A549 (cell line): Measurements from ENCODE around the gene UMAD1. TPM values are rescaled to one million over a fixed set of nuclear protein-coding genes. Genes with fewer than 3 reads are reported as not detected.
"Not testable (repeated sequence)": the region's sequence is repeated elsewhere in the genome, so short reads cannot be mapped to it uniquely, and the experiment has no call there.

Source experiments
- ATAC-seq, 2 experiments: fragments of 200-7000 bp in 1 of 2; fragments of >200 bp in 1 of 2; cut with Nextera tagmentation in 1 of 2; cut with Tn5 transposase in 1 of 2; 3 replicates each; pipeline versions ENCODE4 v1.8.0 to v1.9.1; 2018 to 2020; ENCODE audit warnings: mild to moderate bottlenecking in 1 of 2, moderate library complexity in 1 of 2
- CTCF ChIA-PET: fragments of 300-600 bp; sonication (Branson Sonifier 250); formaldehyde crosslinking; extraction: SDS; loops from one replicate; lab custom pipeline; 2021; ENCODE audit warnings: antibody characterized with exemption, inconsistent platforms; lab: Yijun Ruan, JAX
- POLR2A ChIA-PET: fragments of 350-600 bp; formaldehyde crosslinking; extraction: SDS; loops from one replicate; lab custom pipeline; 2021; ENCODE audit warnings: antibody characterized with exemption, inconsistent platforms; lab: Yijun Ruan, JAX
- DNase-seq, 2 experiments: peaks; one replicate each; pipeline versions ENCODE4 v3.0.0 to v3.0.0-alpha.2; 2011 to 2016; ENCODE audit warnings: low read depth in 1 of 2, low spot score in 1 of 2
- FAIRE-seq: peaks from 2 replicates; lab custom pipeline; 2011; peaks lifted over from hg19 to GRCh38; lab: Jason Lieb, UNC
- H3K27ac ChIP-seq, 2 experiments: fragments of >200 bp; sonication (Bioruptor Twin); formaldehyde crosslinking; 3 replicates each; pipeline ENCODE4 v1.5.1; 2016 to 2017
- H3K4me1 ChIP-seq: fragments of >200 bp; sonication (Bioruptor Twin); formaldehyde crosslinking; 3 replicates; pipeline ENCODE4 v1.6.1; 2016
- H3K4me2 ChIP-seq: fragments of >200 bp; sonication (Bioruptor Twin); formaldehyde crosslinking; 3 replicates; pipeline ENCODE4 v1.6.1; 2016
- H3K4me3 ChIP-seq: fragments of >200 bp; sonication (Bioruptor Twin); formaldehyde crosslinking; 3 replicates; pipeline ENCODE4 v1.5.1; 2016
- H3K9me3 ChIP-seq: fragments of >200 bp; sonication (Bioruptor Twin); formaldehyde crosslinking; 3 replicates; pipeline ENCODE4 v1.6.1; 2016
- CEBPB ChIP-seq, 2 experiments: fragments of >200 bp in 1 of 2; sonication (Bioruptor Twin) in 1 of 2; formaldehyde crosslinking in 1 of 2; IDR thresholded peaks; 2 replicates each; pipeline ENCODE4 v1.6.1; 2012 to 2016
- HDAC2 ChIP-seq: fragments of 200-600 bp; sonication (generic); IDR thresholded peaks from 2 replicates; pipeline ENCODE4 v1.6.1; 2016
- HOXA7 ChIP-seq: fragments of 250-450 bp; sonication (Bioruptor Pico); IDR thresholded peaks from 2 replicates; pipeline ENCODE4 v1.5.0; 2020; ENCODE audit warnings: mild to moderate bottlenecking, moderate library complexity
- HOXB13 ChIP-seq: fragments of 250-450 bp; sonication (Bioruptor Pico); IDR thresholded peaks from 2 replicates; pipeline ENCODE4 v1.5.0; 2020; ENCODE audit warnings: low read depth, mild to moderate bottlenecking, moderate library complexity
- HOXB5 ChIP-seq: fragments of 250-450 bp; sonication (Bioruptor Pico); IDR thresholded peaks from 2 replicates; pipeline ENCODE4 v1.5.0; 2020; ENCODE audit warnings: mild to moderate bottlenecking, moderate library complexity
- MAFK ChIP-seq: fragments of 450-650 bp; IDR thresholded peaks from 2 replicates; pipeline ENCODE4 v1.6.1; 2014; ENCODE audit not compliant: partially characterized antibody
- RAD21 ChIP-seq, 2 experiments: fragments of >200 bp in 1 of 2; sonication (Bioruptor Twin) in 1 of 2; formaldehyde crosslinking in 1 of 2; IDR thresholded peaks in 1 of 2; conservative IDR thresholded peaks in 1 of 2; 2 replicates in 1 of 2; 3 replicates in 1 of 2; pipeline ENCODE4 v1.6.1; 2012 to 2018; ENCODE audit warnings: inconsistent platforms in 1 of 2
- RFX5 ChIP-seq: fragments of 450-650 bp; IDR thresholded peaks from 2 replicates; pipeline ENCODE4 v1.7.1; 2014; ENCODE audit warnings: antibody characterized with exemption, mild to moderate bottlenecking, moderate library complexity
- RNF2 ChIP-seq: fragments of 200-600 bp; sonication (generic); IDR thresholded peaks from 2 replicates; pipeline ENCODE4 v1.6.1; 2016; ENCODE audit warnings: low read depth, mild to moderate bottlenecking, antibody characterized with exemption, moderate library complexity, borderline replicate concordance
- ZFP36 ChIP-seq: fragments of 450-650 bp; IDR thresholded peaks from 2 replicates; pipeline ENCODE4 v1.6.1; 2014; ENCODE audit warnings: borderline replicate concordance; ENCODE audit not compliant: partially characterized antibody
- WGBS: methylation state at CpG from one replicate; pipeline ENCODE4 v1.1.6; 2017; ENCODE audit errors: missing lambda C conversion rate; 5-methylcytosine and 5-hydroxymethylcytosine counted together
- polyA plus RNA-seq, 4 experiments: library from polyadenylated mRNA; depleted of rRNA in 3 of 4; stranded (reverse); fragments of >200 nt; fragmentation: RNase III in 1 of 4; extraction: RNeasy Plus Mini Kit Qiagen cat#74134 plus additional on column Dnase treatment in 1 of 4; gene quantifications; 2 replicates in 3 of 4; 3 replicates in 1 of 4; pipeline ENCODE4 v1.2.3, GENCODE V29; 2011 to 2017
- TF ChIP-seq, protein P1 (sequence below): fragments of 200-600 bp; sonication (generic); IDR thresholded peaks from 2 replicates; pipeline ENCODE4 v1.6.1; 2016; ENCODE audit warnings: antibody characterized with exemption, mild to moderate bottlenecking, moderate library complexity
- TF ChIP-seq, protein P2 (sequence below): fragments of 150-350 bp; IDR thresholded peaks from 2 replicates; pipeline ENCODE4 v1.6.1; 2014; ENCODE audit warnings: low read depth, mild to moderate bottlenecking, low read length
- TF ChIP-seq, protein P3 (sequence below): fragments of >200 bp; sonication (Bioruptor Twin); formaldehyde crosslinking; IDR thresholded peaks from 2 replicates; pipeline ENCODE4 v1.6.1; 2016

Gene UMAD1
- polyA plus RNA-seq, 2 of the 4 experiments (the other 2 are of a cell fraction) = 21.4 to 46.4 TPM

DNA sequence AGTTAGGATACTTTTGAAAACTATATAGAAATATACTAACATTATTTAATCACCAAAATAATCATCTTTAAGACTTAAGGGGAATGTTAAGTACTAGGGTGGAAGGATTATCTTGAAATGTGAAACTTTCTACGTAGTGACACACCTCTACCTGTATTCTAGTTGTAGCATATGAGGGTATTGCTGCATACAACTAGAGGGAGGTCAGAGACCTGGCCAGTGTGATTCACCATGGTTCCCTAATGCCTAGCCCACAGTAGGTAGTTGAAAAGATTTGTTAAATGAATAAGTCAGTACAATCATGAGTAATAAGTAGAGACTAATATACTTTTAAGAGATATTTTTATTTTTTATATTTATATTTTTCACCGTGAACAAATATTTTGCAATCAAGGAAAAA is 162.0 kb downstream of the UMAD1 start (continued):
- TF ChIP-seq, protein P1, sequence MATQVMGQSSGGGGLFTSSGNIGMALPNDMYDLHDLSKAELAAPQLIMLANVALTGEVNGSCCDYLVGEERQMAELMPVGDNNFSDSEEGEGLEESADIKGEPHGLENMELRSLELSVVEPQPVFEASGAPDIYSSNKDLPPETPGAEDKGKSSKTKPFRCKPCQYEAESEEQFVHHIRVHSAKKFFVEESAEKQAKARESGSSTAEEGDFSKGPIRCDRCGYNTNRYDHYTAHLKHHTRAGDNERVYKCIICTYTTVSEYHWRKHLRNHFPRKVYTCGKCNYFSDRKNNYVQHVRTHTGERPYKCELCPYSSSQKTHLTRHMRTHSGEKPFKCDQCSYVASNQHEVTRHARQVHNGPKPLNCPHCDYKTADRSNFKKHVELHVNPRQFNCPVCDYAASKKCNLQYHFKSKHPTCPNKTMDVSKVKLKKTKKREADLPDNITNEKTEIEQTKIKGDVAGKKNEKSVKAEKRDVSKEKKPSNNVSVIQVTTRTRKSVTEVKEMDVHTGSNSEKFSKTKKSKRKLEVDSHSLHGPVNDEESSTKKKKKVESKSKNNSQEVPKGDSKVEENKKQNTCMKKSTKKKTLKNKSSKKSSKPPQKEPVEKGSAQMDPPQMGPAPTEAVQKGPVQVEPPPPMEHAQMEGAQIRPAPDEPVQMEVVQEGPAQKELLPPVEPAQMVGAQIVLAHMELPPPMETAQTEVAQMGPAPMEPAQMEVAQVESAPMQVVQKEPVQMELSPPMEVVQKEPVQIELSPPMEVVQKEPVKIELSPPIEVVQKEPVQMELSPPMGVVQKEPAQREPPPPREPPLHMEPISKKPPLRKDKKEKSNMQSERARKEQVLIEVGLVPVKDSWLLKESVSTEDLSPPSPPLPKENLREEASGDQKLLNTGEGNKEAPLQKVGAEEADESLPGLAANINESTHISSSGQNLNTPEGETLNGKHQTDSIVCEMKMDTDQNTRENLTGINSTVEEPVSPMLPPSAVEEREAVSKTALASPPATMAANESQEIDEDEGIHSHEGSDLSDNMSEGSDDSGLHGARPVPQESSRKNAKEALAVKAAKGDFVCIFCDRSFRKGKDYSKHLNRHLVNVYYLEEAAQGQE = no peak
- TF ChIP-seq HOXB5 (CRISPR knock-in tag) (no peak), RNF2 (no peak), HOXA7 (CRISPR knock-in tag) (no peak)
- TF ChIP-seq, protein P2, sequence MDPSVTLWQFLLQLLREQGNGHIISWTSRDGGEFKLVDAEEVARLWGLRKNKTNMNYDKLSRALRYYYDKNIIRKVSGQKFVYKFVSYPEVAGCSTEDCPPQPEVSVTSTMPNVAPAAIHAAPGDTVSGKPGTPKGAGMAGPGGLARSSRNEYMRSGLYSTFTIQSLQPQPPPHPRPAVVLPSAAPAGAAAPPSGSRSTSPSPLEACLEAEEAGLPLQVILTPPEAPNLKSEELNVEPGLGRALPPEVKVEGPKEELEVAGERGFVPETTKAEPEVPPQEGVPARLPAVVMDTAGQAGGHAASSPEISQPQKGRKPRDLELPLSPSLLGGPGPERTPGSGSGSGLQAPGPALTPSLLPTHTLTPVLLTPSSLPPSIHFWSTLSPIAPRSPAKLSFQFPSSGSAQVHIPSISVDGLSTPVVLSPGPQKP = no peak

DNA sequence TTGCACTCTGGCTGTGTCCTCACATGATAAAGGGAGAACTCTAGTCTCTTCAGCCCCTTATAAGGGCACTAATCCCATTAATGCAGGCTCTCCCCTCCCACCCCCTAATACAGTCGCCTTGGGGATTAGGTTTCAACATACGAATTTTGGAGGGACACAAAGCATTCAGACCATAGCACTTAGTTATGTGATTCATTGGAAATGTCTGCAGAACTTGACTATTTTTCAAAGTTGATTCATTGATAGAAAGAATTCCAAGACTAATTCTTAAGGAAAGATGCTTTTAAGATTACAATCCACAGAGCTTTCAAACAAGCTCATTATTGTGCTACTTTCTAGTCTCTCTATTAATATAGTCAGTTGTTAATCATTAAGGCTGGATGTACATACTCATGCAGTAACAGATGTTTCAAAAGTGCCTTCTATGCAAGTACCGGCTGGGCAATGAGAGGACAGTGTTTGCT is 163.2 kb downstream of the UMAD1 start:
- DNase-seq (no peak), FAIRE-seq (no peak)
- Histone ChIP-seq H3K4me3 (no peak overlapping the region), H3K9me3 (no peaks in the 10 kb centered on the region)
- no peak for TF ChIP-seq HOXB13 (CRISPR knock-in tag)
- no peak for TF ChIP-seq RAD21 (conservative IDR thresholded peaks at IDR 0.05 in 1 of 2, IDR thresholded peaks at IDR 0.05 in 1 of 2)
- TF ChIP-seq, protein P3, sequence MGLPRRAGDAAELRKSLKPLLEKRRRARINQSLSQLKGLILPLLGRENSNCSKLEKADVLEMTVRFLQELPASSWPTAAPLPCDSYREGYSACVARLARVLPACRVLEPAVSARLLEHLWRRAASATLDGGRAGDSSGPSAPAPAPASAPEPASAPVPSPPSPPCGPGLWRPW = no peak
- no peak for TF ChIP-seq MAFK
- TF ChIP-seq ZFP36 = no peak
- TF ChIP-seq HDAC2 = no peak
- TF ChIP-seq, all 56 proteins: peak for 0
- peaks cover 45% of the 10 kb centered on the region for H3K4me1 ChIP-seq
- no peak overlapping the region for H3K27ac ChIP-seq
- 78% methylated on average over 3 of the region's 3 CpGs for WGBS
- CTCF ChIA-PET = interaction anchor here (0.9 kb wide), 1 partner anchor 24 kb away, joined by 3 read pairs; no protein-coding TSS in a partner anchor
- POLR2A ChIA-PET = no interaction called here
- no peak overlapping the region for H3K4me2 ChIP-seq
- no peak for ATAC-seq

DNA sequence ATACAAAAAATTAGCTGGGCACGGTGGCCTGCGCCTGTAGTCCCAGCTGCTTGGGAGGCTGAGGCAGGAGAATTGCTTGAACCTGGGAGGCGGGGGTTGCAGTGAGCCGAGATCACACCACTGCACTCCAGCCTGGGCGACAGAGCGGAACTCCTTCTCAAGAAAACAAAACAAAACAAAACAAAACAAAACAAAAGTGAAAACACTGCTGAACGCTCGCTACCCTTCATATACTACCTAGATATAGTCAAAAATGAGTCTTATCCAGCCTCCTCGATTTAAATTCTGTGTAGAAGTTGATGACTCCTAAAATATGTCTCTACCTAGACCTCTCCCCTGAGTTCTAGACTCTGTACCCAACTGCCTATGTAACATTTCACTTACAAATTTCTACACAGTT is 164.3 kb downstream of the UMAD1 start:
- H3K4me1 ChIP-seq = peaks cover 39% of the 10 kb centered on the region
- ATAC-seq, H3K27ac ChIP-seq, DNase-seq, H3K4me3 ChIP-seq, H3K9me3 ChIP-seq, H3K4me2 ChIP-seq, CTCF ChIA-PET, FAIRE-seq, POLR2A ChIA-PET: not testable (repeated sequence)
- WGBS = 86% methylated on average over 9 of the region's 9 CpGs

DNA sequence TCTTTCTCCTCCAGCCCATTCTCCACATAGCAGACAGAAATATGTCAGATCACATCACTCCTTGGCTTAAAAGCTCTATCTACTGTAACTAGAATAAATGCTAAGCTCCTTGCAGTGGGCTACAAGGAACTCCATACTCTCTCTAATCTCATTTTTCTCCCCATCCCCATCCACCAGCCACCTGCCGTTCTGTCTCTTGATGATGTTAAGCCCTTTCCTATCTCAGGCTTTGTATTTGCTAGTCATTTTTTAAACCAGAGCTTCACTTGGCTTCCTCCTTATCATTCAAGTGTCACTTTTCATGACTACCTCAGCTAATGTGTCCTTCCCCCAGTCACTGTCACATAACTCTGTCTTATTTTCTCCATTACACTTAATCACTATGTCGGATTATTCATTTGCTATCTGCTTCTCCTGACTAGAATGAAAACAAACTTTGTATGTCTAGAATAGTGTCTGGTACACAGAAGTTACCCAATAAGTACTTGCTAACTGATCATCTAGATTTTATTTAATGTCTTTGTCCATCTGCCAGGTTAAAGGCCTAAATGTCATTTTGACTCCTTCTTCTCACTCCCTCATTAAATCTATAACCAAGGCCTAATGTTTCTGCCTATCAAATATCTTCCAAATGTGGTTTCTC is 165.1 kb downstream of the UMAD1 start:
- CTCF ChIA-PET = no interaction called here
- POLR2A ChIA-PET = no interaction called here
- DNase-seq = no peak

More for the DNA sequence above, 165.1 kb downstream of the UMAD1 start:
- ATAC-seq = no peak
- TF ChIP-seq CEBPB (IDR thresholded peaks at IDR 0.05) (no peak), RFX5 (no peak)
- TF ChIP-seq, all 56 proteins: peak for 0
- 90% methylated on average over 2 of the region's 2 CpGs for WGBS
- Histone ChIP-seq H3K9me3 (no peaks in the 10 kb centered on the region), H3K4me2 (no peak overlapping the region), H3K4me3 (no peak overlapping the region), H3K27ac (no peak overlapping the region), H3K4me1 (peaks cover 33% of the 10 kb centered on the region)
- no peak for FAIRE-seq
